Glutamatergic neuron (in vitro differentiated cells): ENCODE data around the gene CDT1. TPM values are rescaled to one million over a fixed set of nuclear protein-coding genes. Genes with fewer than 3 reads are reported as not detected.

Experiments used
- DNase-seq: peaks from one replicate; pipeline ENCODE4 v3.0.0; 2022
- H3K27ac Mint-ChIP-seq: one replicate; pipeline ENCODE4 v1.8.0; 2020; ENCODE audit warnings: mild to moderate bottlenecking, mixed read lengths, inconsistent platforms; ENCODE audit not compliant: unreplicated experiment
- H3K27me3 Mint-ChIP-seq: one replicate; pipeline ENCODE4 v1.8.0; 2020; ENCODE audit warnings: mild to moderate bottlenecking, moderate library complexity, mixed read lengths, inconsistent platforms; ENCODE audit not compliant: unreplicated experiment
- H3K36me3 Mint-ChIP-seq: one replicate; pipeline ENCODE4 v1.8.0; 2020; ENCODE audit warnings: mild to moderate bottlenecking, mixed read lengths, inconsistent platforms; ENCODE audit not compliant: unreplicated experiment
- H3K4me1 Mint-ChIP-seq: one replicate; pipeline ENCODE4 v1.8.0; 2020; ENCODE audit warnings: mild to moderate bottlenecking, low read depth, mixed read lengths, inconsistent platforms; ENCODE audit not compliant: unreplicated experiment
- H3K4me3 Mint-ChIP-seq: one replicate; pipeline ENCODE4 v1.8.0; 2020; ENCODE audit warnings: mild to moderate bottlenecking, mixed read lengths, inconsistent platforms; ENCODE audit not compliant: unreplicated experiment
- H3K9me3 Mint-ChIP-seq: one replicate; pipeline ENCODE4 v1.8.0; 2020; ENCODE audit warnings: mild to moderate bottlenecking, moderate library complexity, mixed read lengths, inconsistent platforms; ENCODE audit not compliant: unreplicated experiment
- CTCF ChIP-seq: fragments of 200-600 bp; sonication (generic); IDR thresholded peaks from one replicate; pipeline ENCODE4 v1.5.0; 2021; ENCODE audit not compliant: partially characterized antibody, unreplicated experiment
- total RNA-seq: library from RNA; stranded (reverse); fragmentation: NEBNext Ultra II Directional; extraction: Animal tissue kit (Norgen Biotek cat#: 25700); gene quantifications from one replicate; pipeline ENCODE4 v1.2.1, GENCODE V29; 2021; ENCODE audit not compliant: unreplicated experiment

Gene CDT1
- total RNA-seq, 1 donor from 2014 or later, result 5.6 TPM

GRCh38 chr16:88842308-88842756, 38.7 kb downstream of the CDT1 start:
- DNase-seq, result no peak
- Mint-ChIP-seq H3K4me1 (peaks cover 2% of the 10 kb centered on the region), H3K27me3 (peaks cover 7% of the 10 kb centered on the region), H3K9me3 (peaks cover 3% of the 10 kb centered on the region), H3K27ac (peak overlapping the region; percentile 62), H3K4me3 (no peak overlapping the region), H3K36me3 (no peaks in the 10 kb centered on the region)
- TF ChIP-seq CTCF, result no peak

GRCh38 chr16:88842806-88843205, 39.2 kb downstream of the CDT1 start:
- peaks cover 2% of the 10 kb centered on the region for H3K4me1 Mint-ChIP-seq
- peaks cover 3% of the 10 kb centered on the region for H3K9me3 Mint-ChIP-seq
- no peak for TF ChIP-seq CTCF
- H3K27ac Mint-ChIP-seq, result no peak overlapping the region
- H3K27me3 Mint-ChIP-seq, result peaks cover 7% of the 10 kb centered on the region
- no peak overlapping the region for H3K4me3 Mint-ChIP-seq
- H3K36me3 Mint-ChIP-seq, result no peaks in the 10 kb centered on the region
- DNase-seq, result no peak

- H3K4me1 Mint-ChIP-seq, result peaks cover 2% of the 10 kb centered on the region
- H3K4me3 Mint-ChIP-seq, result no peak overlapping the region
- peaks cover 3% of the 10 kb centered on the region for H3K9me3 Mint-ChIP-seq
- H3K27me3 Mint-ChIP-seq, result peaks cover 7% of the 10 kb centered on the region
- no peak for TF ChIP-seq CTCF
- H3K27ac Mint-ChIP-seq, result no peak overlapping the region
- no peaks in the 10 kb centered on the region for H3K36me3 Mint-ChIP-seq
- DNase-seq, result no peak
Measured at GRCh38 chr16:88843256-88843655, 39.7 kb downstream of the CDT1 start.

- Mint-ChIP-seq H3K4me1 (peaks cover 2% of the 10 kb centered on the region), H3K27me3 (peaks cover 7% of the 10 kb centered on the region), H3K4me3 (no peak overlapping the region), H3K9me3 (peaks cover 3% of the 10 kb centered on the region), H3K27ac (peak overlapping the region; percentile 79), H3K36me3 (no peaks in the 10 kb centered on the region)
- no peak for DNase-seq
- TF ChIP-seq CTCF, result peak; percentile 19
Measured at GRCh38 chr16:88844419-88845036, 40.9 kb downstream of the CDT1 start.

- no peak overlapping the region for H3K4me3 Mint-ChIP-seq
- no peak for DNase-seq
- peaks cover 2% of the 10 kb centered on the region for H3K4me1 Mint-ChIP-seq
- peaks cover 5% of the 10 kb centered on the region for H3K27me3 Mint-ChIP-seq
- no peak overlapping the region for H3K27ac Mint-ChIP-seq
- peaks cover 4% of the 10 kb centered on the region for H3K9me3 Mint-ChIP-seq
- no peak for TF ChIP-seq CTCF
- H3K36me3 Mint-ChIP-seq, result no peaks in the 10 kb centered on the region
Measured at GRCh38 chr16:88846088-88846487, 42.5 kb downstream of the CDT1 start.
